NCI-H2227 (cell line): ENCODE results near the gene DLL1.
A peak's percentile ranks its signal among the peaks of the same experiment; 100 is the strongest.
"Not testable (repeated sequence)": the region's sequence is repeated elsewhere in the genome, so short reads cannot be mapped to it uniquely, and the experiment has no call there.

Experiments
- DNase-seq: peaks from one replicate; lab custom pipeline; 2025; ENCODE audit not compliant: unreplicated experiment; lab: John Stamatoyannopoulos, UW

The DLL1 gene, protein sequence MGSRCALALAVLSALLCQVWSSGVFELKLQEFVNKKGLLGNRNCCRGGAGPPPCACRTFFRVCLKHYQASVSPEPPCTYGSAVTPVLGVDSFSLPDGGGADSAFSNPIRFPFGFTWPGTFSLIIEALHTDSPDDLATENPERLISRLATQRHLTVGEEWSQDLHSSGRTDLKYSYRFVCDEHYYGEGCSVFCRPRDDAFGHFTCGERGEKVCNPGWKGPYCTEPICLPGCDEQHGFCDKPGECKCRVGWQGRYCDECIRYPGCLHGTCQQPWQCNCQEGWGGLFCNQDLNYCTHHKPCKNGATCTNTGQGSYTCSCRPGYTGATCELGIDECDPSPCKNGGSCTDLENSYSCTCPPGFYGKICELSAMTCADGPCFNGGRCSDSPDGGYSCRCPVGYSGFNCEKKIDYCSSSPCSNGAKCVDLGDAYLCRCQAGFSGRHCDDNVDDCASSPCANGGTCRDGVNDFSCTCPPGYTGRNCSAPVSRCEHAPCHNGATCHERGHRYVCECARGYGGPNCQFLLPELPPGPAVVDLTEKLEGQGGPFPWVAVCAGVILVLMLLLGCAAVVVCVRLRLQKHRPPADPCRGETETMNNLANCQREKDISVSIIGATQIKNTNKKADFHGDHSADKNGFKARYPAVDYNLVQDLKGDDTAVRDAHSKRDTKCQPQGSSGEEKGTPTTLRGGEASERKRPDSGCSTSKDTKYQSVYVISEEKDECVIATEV

DNA sequence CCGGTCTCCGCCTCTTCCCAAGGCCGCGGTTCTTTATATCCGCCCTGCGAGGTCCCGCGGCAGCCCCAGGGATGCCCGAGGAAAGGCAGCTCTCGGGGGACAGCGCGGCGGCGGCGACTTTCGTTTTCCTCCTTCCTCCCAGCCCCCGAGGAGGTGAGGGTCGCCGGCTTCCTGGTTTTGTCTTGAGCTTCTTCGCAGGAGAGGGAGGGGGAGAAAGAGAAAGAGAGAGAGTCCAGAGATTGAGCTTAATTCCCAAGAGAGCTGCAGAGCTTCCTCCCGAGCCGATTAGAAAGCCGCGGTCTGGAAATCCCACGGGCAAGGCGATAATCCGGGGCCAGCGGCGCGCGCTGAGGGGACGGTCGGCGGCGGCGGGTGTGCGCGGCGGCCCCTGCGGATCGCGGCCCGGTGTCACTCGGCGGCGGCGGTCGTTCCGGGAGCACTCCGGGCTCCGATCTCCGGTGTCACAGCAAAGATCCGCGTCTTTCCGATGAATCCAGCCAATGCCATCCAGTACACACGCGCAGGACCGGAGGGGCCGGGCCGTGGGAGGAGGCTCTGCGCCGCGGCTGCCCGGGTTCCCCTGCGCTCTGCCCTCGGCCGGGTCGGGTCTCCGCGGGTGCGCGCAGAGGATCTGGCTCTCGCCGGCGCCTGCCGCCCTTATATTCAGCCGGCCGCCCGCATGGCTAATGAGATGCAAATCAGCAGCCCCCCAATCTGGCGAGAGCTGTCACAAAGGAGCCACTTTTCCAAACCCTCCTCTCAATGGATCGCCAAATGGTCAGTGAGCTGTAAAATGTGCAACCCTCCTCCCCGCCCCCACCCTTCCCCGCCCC lies at the start of gene DLL1:
DLL1 (minus strand) TSS at position 783 of the 833 bp plus-strand sequence. CDS start 939 bp downstream, outside the sequence.
- peak; percentile 70 for DNase-seq

DNA sequence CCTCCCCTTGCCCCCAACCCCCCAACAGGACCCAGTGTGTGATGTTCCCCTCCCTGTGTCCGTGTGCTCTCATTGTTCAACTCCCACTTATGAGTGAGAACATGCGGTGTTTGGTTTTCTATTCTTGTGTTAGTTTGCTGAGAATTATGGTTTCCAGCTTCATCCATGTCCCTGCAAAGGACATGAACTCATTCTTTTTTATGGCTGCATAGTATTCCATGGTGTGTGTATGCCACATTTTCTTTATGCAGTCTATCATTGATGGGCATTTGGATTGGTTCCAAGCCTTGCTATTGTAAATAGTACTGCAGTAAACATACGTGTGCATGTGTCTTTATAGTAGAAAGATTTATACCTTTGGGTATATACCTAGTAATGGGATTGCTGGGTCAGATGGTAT lies 44.3 kb upstream of the DLL1 start:
- DNase-seq = not testable (repeated sequence)

DNA sequence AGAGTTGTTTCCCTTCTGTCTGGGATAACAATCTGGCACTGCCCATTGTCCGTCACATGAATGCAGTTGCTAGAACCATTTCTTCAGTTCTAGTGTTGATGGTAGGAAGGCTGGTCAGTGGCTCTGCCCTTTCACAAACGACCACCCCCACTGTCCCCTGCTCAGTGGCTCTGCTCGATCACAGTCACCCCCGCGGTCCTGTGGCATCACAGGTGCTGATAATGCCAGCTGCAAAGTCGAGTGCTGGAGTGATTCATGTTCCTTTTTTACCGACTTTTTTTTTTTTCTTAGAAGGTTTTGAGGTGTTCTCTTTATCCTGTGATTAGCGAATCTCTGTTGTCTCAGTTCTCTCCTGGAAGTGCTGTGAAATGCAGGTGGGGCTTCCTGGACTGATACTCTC lies 38.4 kb upstream of the DLL1 start:
- no peak for DNase-seq

DNA sequence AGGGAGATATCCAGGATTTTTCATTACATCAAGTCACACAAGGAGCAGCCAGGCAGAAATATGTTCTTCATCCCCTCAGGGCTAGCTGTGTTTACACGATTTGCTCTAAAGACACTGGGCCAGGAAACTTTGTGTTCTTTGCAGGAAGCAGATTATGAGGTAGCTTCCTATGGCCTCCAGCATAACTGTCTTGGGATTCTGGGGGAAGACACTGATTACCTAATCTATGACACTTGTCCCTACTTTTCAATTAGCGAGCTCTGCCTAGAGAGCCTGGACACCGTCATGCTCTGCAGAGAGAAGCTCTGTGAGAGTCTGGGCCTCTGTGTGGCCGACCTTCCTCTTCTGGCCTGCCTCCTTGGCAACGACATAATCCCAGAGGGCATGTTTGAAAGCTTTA lies 26.8 kb upstream of the DLL1 start:
- no peak for DNase-seq

DNA sequence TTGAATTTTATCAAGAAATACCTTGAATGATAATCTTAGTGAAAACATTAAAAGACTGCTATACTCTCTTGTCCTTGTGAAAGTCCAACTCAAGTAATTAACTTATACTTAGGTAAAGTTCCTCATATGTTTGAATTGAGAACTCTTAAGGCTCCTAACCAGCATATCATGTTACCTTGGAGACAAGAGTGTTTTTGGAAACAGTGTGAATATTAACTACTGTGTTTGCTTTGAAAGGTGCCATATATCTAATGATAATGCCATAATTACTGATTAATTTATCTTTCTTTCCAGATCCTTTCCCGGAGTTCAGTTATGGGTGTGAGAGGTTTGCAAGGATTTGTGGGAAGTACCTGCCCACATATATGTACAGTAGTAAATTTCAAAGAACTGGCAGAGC lies 26.2 kb upstream of the DLL1 start:
- no peak for DNase-seq

DNA sequence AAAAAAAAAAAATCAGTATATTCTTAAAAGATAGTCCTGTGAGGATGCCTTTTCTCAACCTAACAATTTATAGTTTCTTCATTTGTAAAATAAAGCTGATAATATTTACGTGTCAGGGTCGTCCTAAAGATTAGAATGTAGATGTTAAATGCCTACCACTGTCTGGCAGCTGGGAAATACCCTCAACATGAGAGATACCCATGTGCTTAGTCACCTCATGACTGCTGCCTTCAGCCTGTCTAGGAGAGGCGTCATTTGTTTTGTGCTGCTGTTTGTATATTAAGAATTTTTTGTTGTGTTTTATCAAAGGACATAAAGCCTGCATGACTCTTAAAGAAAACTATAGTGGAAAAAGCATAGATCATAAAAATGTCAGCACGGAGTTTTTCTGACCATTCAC lies 25.2 kb upstream of the DLL1 start:
- no peak for DNase-seq

DNA sequence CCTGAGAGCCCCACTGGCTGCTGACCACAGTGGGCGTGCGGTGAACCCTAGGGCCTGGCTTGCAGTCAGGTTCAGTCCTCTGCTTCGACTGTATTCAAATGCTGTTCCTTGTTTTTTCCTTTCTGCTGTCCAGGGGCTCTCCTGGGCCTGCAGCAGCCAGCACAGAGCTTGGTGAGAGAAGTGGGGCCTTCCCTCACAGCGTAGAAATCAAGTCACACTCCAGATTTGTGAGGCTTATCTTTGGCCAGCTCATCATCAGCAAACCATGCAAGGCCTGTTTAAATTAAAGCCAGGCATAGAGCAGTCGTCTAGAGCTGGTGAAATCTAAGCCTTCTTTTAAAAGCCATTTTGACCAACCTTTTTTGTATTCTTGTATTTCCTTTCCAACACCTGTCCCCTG lies 24.1 kb upstream of the DLL1 start:
- DNase-seq = no peak

DNA sequence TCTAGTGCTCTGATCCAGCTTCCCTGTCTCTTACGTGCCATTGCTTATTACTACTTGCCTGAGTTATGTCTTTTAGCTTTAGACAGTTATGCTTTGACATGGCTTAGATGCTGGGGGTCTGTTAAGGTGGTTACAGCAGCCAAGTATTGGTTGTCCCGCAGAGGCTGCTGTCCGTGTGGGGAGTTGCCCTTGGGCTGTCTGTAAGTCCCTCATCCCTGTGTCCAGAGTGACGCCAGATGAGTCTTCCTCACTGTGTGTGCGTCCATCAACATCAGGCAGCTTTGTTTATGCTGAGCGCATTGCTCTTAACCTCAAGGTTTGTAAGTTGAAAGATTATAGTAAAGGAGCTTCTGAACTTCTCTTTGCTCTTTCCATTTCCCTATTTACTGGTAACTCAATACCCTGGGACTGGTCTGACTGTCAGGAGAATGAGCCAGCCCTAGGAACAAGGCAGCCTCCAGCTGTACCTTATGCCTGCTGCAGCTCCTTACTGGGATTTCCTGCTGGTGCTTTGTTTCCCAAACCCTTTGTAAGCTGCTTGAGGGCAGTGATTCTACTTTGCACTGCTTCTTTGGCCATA lies 22.9 kb upstream of the DLL1 start:
- no peak for DNase-seq

DNA sequence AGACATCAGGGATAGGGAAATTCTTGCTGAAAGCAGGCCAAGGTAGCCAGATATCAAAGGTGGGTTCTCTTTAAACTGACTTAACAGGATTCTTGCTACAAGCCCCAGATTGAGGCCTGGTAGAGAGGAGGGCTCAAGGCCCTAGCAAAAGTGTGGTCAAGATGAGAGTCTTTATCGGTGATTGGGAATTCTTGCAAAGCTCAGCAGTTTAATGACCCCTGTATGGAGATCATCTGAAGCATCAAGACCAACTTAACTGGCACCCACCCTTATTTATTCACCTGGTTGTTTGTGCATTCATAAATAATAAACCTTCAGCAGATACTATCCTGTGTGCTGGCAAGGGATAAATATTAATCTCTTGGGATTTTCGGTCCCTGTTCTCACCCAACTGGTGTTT lies 22.0 kb upstream of the DLL1 start:
- DNase-seq = no peak

DNA sequence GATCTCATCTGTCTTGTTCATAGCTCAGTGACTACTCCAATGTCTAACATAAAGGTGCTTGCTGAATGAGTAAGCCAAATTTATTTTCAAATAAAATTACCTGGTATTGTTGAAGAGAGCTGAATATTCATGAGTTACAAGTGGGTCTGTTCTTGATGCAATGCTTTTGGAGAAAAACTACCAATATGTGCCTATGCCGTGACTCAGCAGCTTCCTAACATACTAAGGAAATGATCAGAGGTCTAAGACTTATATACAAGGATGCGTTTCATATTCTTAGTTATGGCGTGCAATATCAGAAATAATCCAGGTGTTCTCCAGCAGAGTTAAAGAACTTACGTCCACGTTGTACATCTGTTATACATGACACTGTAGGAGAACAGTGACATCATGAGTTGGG lies 20.8 kb upstream of the DLL1 start:
- no peak for DNase-seq

DNA sequence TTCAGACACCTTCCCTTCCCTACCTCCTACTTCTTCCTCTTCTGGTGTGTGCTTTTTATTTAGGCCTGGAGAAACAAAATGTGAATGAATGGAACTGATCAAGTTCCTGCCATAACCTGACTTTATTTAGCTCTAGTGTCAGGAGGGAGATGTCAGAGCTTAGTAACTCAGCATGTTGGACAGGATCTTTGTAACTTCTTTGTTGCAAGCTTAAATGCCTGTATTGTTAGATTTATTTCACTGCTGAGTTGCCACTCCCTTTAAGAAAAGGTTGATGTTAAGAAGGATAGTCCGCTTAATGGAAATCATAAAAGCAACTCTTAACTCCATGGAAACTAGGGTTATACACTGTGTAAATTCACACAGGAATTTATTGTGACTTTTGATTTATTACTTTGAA lies 17.9 kb upstream of the DLL1 start:
- DNase-seq = no peak

DNA sequence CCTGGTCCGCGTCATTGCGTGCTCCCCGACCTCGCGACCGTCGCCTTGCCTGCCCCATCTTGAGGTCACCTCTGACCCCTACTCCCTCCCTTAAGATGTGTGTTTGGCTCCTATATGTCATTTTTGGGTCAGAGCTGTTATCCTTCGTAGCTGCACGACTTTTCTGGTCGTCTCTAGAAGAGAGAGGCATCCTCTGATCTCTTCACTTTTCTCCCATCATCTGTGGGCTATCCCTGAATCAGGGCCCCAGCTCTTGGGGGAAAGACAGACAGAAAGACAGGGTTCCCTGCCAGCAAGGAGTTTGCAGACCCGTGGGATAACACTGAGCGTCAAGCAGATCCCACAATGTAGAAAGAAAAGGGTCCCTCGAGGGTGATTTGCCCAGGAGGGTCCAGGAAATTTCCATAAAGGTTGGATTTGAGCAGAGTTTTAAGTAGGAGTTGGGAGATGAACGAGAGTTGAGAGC lies 16.2 kb upstream of the DLL1 start:
- no peak for DNase-seq

DNA sequence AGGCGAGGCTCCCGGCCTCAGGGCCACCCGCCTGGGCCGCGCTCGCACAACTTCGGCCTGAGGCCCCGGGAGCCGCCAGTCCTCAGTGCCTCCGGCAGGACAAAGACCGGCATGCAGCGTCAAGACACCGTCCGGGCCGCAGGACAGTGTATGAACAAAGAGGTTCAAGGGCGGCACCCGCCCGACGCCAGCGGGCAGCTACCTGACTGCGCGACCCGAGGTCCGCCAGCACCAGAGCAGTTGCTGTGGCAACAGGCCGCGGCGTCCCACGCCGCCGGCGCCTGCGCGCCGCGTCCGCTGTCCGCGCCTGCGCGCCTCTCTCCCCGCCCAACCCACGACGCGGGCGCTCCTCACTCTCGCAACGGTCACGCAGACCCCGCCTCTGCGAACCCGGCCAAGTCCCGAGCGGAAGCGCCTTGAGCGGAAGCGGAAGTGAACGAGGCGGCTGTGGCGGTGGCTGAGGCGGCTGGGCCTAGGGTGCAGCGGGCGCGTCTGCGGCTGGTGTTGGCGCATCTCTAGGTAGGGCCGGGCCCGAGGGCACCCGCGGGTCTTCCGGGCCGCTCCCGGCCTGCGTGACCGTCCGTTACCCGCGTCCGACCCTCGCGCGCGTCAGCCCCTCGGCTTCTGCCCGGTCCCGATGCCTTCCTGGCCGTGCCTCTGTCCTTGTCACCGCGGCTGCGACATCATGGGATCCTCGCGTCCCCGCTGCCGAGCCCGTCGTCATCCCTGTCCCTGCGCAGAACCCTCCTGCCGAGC lies 15.6 kb upstream of the DLL1 start, which contains the start of gene FAM120B:
FAM120B (plus strand) TSS at position 435 of the 756 bp plus-strand sequence. CDS start 10,633 bp downstream, outside the sequence.
- peak; percentile 94 for DNase-seq

DNA sequence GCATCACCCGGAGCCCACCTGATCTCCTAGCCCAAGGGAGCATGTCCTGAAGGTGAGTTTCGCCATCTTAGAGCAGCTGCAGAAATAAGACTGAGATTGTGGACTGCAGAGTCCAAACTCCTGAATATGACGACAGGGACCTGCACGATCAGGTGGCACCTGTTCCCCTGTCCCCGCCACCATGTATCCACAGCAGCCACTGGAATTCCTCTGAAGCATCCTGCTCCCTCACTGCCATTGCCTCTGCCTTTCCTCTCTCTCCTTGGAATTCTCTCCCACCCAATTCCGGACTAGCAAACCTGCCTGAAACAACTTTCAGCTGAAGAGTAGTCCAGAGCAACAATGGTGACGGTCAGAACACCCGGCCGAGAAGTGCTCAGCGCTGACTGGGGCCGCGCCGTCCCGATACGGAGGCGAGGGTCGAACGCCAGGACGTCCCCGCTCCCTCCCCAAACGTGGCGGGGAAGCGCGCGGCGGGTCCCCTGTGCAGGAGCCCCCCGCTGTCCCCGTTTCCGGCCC lies 15.0 kb upstream of the DLL1 start:
- peak; percentile 44 for DNase-seq

DNA sequence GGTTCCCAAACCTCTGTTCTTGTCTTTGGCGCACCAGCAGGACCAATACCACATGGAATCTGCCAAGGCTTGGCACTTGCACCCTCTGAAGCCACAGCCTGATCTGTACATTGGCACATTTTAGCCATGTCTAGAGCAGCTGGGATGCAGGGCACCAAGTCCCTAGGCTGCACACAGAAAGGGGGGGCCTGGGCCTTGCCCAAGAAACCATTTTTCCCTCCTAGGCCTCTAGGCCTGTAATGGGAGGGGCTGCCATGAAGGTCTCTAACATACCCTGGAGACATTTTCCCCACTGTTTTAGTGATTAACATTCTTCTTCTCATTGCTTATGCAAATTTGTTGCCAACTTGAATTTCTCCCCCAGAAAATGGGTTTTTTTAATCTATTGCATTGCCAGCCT lies 10.3 kb upstream of the DLL1 start:
- DNase-seq = no peak

DNA sequence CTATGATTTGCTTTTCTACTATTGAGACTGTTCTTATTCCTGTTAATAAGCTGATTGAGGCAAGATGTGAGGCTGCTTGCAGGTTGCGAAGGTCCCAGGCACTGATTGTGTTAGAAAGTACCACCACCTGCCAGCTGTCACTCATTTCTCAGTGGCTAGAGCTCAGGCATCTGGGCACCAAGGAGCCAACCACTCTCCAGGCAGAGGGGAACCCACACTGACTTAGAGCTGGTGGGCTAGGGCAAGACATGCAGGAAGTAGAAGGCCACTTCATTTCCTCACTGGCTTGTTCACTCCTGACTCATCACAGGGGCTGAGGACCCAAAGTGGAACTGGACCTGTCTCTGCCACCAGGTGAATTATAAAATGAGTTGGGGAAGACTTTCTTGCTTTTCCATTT lies 7.8 kb upstream of the DLL1 start:
- DNase-seq = no peak

DNA sequence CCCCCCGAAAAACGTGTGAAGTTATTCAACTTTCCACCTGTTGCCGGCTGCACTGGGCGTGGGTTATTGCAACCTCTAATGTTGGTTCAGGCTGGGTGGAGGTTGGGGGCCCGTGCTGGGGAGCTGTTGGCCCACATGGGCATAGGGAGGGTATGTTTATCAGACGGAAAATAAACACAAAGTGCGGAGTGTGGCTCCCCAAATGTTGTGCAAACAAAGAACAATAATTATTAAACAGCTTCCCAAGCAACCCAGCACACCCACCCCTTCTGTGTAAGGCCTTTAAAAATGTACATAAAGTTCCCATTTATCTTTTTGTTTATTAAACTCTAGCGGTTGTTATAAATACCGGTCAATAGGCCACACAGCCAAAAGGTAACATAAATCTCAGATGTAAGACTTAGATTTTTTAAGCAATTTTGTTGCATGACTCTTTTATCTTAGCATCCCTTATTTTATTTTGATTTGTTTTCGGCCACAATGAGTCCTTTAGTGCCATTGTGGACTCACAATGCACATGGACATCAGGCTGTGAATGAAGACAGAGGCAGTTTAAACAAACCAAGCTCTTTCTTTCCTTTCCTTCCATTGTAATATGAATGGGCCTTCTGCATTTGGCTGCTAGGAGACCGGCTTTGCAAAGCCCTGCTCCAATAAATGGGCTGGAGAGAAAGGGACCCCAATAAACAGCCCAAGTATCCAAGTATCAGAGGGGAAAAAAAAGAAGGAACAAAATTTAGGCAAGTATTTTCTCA lies 6.9 kb upstream of the DLL1 start:
- no peak for DNase-seq

DNA sequence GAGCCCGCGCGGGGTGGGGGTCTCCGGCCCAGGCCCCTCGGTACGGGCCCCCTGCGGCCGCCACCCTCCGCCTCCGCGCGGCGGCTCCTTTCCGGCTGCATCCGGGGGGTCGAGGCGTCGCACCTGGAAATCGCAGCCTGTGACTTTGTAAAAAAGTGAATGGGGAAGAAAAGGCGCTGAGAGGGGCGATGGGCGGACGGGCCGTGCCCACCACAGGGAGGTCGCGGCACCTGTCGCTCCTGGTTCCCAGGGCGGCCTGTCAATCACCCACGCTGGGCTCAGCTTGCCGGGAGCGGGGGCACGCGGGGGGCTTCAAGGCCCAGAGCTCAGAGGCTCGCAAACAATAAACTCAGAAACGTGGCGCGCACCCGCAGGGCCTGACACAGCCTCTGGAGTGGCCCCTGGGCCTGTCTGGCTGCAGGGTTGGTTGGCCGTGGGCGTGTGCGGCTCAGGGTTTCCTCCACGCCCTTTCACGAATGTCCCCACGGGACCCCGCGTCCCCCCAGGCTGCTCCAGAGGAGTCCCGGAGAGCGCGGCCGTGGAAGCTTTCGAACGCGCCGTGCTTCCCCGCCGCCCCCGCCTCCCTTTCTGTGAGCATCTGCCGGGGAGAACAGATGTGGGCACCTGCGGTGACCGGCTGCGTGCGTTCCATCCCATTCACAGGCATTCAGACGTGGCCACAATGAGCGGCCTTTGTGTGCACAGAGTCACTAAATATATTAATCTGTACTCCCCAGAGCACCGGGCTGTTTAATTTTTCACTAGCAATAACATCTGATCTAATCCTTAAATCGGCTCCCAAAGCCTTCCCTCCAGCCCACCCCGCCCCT lies 6.1 kb upstream of the DLL1 start:
- peak; percentile 35 for DNase-seq

DNA sequence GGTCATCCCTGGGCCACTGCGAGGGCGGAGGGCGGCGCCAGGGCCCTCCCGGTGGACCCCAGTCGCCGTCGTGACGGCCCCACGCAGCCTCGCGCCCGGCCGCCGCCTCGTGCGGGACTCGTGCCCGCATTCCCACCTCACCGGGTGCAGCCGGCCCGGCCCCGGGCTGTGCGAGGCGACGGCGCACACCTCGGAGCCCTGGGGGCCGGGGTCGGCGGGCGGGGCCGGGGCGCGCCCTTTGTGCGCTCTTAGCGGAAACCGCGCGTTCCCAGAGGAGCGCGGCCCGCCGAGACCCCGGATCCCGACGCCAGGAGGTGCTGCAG lies 5.5 kb upstream of the DLL1 start:
- peak; percentile 15 for DNase-seq
